GM19397 (cell line): ENCODE results near the gene STEAP2.
"Not testable (repeated sequence)": the region's sequence is repeated elsewhere in the genome, so short reads cannot be mapped to it uniquely, and the experiment has no call there.

Experiments
- ATAC-seq: cut with Tn5 transposase; IDR thresholded peaks from one replicate; pipeline ENCODE4 v1.9.1; 2021; ENCODE audit warnings: mild to moderate bottlenecking, moderate library complexity; ENCODE audit not compliant: unreplicated experiment

Gene STEAP2

DNA sequence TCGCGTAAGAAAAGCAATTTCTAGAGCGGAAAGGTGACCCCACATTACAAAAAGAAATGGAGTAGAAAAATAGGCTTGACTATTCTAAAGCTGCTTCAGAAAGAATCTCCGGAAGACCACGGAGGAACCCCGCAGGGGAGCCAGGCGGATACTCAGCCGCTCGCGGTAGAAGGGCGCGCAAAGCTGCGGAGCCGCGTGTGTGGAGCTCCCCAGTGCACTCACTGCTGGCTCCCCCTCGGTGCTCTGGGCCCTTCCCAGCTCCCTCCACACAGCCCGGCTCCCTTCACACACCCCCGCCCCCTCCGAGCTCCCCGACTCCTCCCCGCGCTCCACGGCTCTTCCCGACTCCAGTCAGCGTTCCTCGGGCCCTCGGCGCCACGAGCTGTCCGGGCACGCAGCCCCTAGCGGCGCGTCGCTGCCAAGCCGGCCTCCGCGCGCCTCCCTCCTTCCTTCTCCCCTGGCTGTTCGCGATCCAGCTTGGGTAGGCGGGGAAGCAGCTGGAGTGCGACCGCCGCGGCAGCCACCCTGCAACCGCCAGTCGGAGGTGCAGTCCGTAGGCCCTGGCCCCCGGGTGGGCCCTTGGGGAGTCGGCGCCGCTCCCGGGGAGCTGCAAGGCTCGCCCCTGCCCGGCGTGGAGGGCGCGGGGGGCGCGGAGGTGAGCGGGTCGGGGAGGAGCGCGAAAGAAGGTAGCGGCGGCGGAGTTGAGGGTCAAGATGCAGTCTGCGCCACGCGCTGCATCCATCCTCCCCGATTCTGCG lies at the start of gene STEAP2:
Gene STEAP2, plus strand, starts transcription at position 350 of the 758 bp plus-strand sequence. CDS start 13,343 bp downstream, outside the sequence.
- peak; percentile 92 for ATAC-seq

DNA sequence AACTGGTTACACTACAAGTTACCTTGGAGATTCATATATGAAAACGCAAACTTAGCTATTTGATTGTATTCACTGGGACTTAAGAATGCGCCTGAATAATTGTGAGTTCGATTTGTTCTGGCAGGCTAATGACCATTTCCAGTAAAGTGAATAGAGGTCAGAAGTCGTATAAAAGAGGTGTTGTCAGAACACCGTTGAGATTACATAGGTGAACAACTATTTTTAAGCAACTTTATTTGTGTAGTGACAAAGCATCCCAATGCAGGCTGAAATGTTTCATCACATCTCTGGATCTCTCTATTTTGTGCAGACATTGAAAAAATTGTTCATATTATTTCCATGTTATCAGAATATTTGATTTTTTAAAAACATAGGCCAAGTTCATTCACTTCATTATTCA lies 48.0 kb upstream of the STEAP2 start:
- ATAC-seq = no peak

- no peak for ATAC-seq
Measured at GRCh38 chr7:90165724-90166123, 45.8 kb upstream of the STEAP2 start.

- ATAC-seq = no peak
Measured at GRCh38 chr7:90166153-90166552, 45.4 kb upstream of the STEAP2 start.

- no peak for ATAC-seq
Measured at GRCh38 chr7:90167361-90167760, 44.2 kb upstream of the STEAP2 start.

GRCh38 chr7:90169891-90170290 lies 41.6 kb upstream of the STEAP2 start:
- ATAC-seq = no peak

DNA sequence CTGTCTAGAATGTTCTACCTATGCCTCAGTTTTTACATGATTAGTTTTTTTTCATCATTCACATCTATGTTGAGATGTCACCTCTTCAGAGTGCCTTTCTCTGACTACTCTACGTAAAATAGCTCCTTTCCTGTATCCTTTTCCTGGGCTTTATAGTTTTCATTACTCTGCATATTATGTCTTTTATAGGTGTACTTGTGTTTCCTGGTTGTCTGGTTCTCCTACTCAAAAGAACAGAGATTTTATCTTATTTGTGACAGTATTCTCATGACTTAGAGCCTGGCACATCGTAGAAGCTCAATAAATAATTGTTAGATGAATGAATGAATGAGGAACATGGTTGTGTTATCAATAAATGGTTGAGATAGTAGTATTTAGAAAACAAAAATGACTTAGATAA lies 39.4 kb upstream of the STEAP2 start:
- no peak for ATAC-seq

DNA sequence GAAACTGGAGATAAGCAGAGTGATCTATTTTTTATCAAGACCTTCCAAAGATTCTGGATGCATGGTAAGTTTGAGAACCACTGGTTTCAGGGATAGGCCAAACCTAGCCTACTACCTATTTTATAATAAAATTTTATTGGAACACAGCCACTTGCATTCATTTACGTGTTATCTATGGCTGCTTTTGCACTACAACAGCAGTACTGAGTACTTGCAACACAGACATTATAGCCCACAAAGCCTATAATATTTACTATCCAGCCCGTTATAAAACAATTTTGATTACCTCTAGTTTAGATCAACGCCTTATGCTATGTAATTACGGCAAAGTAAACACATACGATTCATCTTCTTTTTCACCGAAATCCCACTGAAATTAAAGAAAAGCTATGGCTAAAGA lies 38.9 kb upstream of the STEAP2 start:
- ATAC-seq = no peak

DNA sequence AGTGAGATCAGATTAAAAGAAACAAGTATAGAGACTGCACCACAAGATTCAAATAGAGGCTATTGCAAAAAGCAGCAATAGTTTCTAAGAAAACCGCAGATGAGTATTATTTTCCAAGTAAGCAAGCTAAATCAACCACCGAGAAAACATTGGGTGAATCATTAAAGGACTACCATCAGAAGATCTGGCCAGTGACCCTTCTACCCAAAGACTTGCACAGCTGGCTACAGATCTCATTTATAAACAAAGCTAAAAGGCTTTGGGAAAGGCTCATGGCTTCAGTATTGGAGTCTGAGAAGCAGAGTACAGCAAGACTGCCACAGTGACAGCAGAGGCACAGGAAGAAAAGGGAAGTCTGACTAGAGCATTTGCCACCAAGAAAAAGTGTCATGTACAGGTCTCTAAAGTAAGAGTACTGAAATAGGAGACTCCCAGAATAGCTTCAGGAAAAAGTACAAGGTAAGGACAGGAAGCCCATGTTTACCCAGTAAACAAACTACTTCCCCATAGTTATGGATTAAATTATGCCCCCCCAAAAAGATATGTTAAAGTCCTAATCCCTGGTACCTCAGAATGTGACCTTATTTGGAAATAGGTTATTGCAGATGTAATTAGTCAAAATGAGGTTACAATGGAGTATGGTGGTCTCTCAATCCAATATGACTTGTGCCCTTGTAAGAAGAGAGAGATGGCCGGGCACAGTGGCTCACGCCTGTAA lies 38.3 kb upstream of the STEAP2 start:
- ATAC-seq = peak; percentile 93

- ATAC-seq = no peak
Measured at GRCh38 chr7:90175667-90176066, 35.9 kb upstream of the STEAP2 start.

DNA sequence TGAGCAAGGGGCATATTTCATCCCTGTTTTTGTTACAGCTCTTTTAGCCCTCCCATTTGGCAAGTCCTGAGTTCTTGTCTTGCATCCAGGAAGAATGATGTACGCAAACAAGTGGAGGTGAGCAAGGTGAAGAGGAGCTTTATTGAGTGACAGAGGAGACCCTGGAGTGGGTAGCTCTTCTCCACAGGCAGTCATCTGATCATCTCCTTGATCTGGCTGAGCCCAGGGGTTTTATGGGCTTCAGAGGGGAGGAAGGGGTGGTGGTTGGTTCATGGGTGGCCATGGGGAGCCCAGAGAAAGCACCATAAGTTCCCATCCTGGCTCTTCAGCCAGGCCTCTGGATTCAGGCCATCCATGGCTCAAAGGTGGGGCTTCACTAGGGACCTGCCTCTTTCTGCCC lies 35.3 kb upstream of the STEAP2 start:
- no peak for ATAC-seq

GRCh38 chr7:90178166-90178565 lies 33.4 kb upstream of the STEAP2 start:
- ATAC-seq = no peak

GRCh38 chr7:90178679-90179278 lies 32.8 kb upstream of the STEAP2 start:
- ATAC-seq = peak; percentile 89

DNA sequence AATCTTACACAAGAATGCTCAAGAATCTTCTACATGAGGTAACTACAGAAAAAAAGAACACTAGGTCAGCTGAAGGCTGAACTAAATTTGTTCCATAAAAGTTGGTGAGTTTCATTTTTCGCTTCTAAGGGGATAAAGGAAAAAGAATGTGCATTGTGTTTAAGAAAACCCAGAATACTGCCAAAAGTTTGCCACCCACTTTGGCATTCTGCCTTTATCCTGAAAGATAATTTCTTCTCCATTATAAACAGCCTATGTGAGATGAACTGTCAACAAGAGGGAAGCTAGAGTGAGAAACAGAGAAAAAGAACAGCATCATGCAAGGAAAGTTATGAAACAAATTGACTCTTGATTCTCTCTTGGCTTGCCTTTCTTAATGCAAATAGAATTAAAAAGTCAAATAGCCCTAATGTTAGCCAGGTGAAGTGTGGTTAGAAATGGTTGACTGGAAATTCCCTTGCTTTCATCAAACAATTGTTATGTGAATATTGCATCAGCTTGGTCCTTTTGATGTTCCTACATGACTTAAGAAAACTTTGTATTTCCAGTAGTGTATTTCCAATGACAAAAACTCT lies 31.4 kb upstream of the STEAP2 start:
- ATAC-seq = no peak

GRCh38 chr7:90180649-90181048 lies 30.9 kb upstream of the STEAP2 start:
- no peak for ATAC-seq

DNA sequence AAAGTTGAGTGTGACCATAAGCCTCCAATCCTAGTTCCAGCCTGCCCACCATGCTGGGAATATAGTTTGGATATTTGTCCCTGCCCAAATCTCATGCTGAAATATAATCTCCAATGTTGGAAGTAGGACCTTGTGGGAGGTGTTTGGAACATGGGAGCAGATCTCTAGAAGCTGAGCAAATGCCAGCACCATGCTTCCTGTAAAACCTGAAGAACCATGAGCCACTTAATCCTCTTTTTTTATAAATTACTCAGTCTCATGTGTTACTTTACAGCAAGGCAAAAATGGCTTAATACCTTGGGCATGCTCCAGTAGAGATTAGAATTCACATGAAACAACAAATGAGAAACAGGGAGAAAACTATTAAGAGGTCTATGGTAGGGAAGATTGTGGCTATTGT lies 30.1 kb upstream of the STEAP2 start:
- no peak for ATAC-seq

DNA sequence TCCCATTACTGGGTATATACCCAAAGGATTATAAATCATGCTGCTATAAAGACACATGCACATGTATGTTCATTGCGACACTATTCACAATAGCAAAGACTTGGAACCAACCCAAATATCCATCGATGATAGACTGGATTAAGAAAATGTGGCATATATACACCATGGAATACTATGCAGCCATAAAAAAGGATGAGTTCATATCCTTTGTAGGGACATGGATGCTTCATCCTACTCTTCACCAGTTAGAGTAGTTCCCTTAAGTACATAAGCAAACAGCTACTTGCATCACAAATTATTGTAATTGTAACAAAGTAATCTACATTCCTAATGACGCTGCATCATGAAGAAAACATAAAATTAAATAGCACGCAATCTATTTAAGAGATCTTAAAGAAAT lies 25.2 kb upstream of the STEAP2 start:
- ATAC-seq = not testable (repeated sequence)

DNA sequence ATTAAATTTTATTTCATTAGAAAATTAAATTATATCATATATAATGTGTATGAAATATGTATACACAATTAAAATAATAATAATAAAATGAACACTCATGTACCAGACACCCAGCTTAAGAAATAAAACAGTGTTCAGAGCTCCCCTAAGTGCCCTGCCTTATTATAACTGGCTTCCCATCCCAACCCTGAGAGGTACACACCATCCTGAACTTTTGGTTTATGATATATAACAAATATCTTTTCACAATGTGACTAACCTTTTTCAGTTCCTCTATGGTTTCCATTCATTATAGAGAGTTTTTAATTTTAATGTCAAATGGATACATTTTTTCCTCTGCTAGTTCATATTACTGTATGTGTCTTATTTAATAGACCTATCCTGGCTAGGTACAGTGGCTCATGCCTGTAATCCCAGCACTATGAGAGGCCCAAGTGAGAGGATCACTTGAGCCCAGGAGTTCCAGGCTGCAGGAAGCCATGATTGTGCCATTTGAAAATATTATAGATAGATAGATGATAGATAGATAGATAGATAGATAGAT lies 24.0 kb upstream of the STEAP2 start:
- ATAC-seq = no peak

GRCh38 chr7:90188281-90188680 lies 23.3 kb upstream of the STEAP2 start:
- ATAC-seq = peak; percentile 100

GRCh38 chr7:90190995-90191394 lies 20.5 kb upstream of the STEAP2 start:
- no peak for ATAC-seq

- ATAC-seq = no peak
Measured at GRCh38 chr7:90191648-90192047, 19.9 kb upstream of the STEAP2 start.
